Lower leg skin (tissue), 4 donors: ENCODE measurements around the gene DGCR8. TPM values are rescaled to one million over a fixed set of nuclear protein-coding genes. Genes with fewer than 3 reads are reported as not detected.
"Not testable (repeated sequence)": the region's sequence is repeated elsewhere in the genome, so short reads cannot be mapped to it uniquely, and the experiment has no call there.

Experiments used
- DNase-seq, 2 donors: peaks; one replicate each; pipeline ENCODE4 v3.0.0-alpha.2; 2019; ENCODE audit warnings: low spot score in 2 of 2
- H3K4me3 ChIP-seq: fragments of 200-600 bp; sonication (generic); 2 replicates; pipeline ENCODE4 v1.5.1; 2017; ENCODE audit warnings: mild to moderate bottlenecking, low read depth; ENCODE audit not compliant: poor library complexity, severe bottlenecking
- CTCF ChIP-seq, 3 donors: fragments of 450-650 bp; IDR thresholded peaks; one replicate each; pipeline ENCODE4 v1.5.1; 2016; ENCODE audit warnings: antibody characterized with exemption in 3 of 3, mild to moderate bottlenecking in 3 of 3, moderate library complexity in 2 of 3
- POLR2A ChIP-seq, 2 donors: fragments of 450-650 bp; IDR thresholded peaks; one replicate each; pipeline ENCODE4 v1.6.1; 2016 to 2017; ENCODE audit warnings: antibody characterized with exemption in 2 of 2, mild to moderate bottlenecking in 1 of 2, moderate library complexity in 1 of 2
- WGBS, 2 donors: methylation state at CpG; one replicate each; pipeline ENCODE4 v1.1.5; 2018; 5-methylcytosine and 5-hydroxymethylcytosine counted together
- intact Hi-C: fragments of 100-400 bp; cut with DNase I; formaldehyde crosslinking; loops from one replicate; pipeline ENCODE4 v1.15.0; 2023; ENCODE audit warnings: low total_unique reads
- total RNA-seq, 4 donors: library from RNA; depleted of rRNA; stranded (reverse); fragments of >200 nt; gene quantifications; one replicate each; pipeline ENCODE4 v1.1.0, GENCODE V29; 2016

The DGCR8 gene
- total RNA-seq, 4 donors from 2014 or later, result 14.8 to 28.2 (median 21.8) TPM

- TF ChIP-seq POLR2A (IDR thresholded peaks at IDR 0.05) (no peak), CTCF (IDR thresholded peaks at IDR 0.05) (no peak)
- H3K4me3 ChIP-seq, result no peak overlapping the region
- WGBS, 2 donors, result 89 to 93% methylated on average over 10 to 11 of the region's 11 CpGs
- no peak for DNase-seq
- intact Hi-C loops, result no loop called here
These were observed 13.2 kb upstream of the DGCR8 start for GRCh38 chr22:20066617-20067383.

- intact Hi-C loops, DNase-seq, H3K4me3 ChIP-seq: not testable (repeated sequence)
- WGBS, 2 donors, result 95 to 98% methylated on average over 3 of the region's 3 CpGs
These were observed 12.7 kb upstream of the DGCR8 start for GRCh38 chr22:20067384-20067682.

- no peak for DNase-seq
- 93 to 96% methylated on average over 7 of the region's 7 CpGs for WGBS, 2 donors
- no peak overlapping the region for H3K4me3 ChIP-seq
- intact Hi-C loops, result no loop called here
- TF ChIP-seq CTCF (IDR thresholded peaks at IDR 0.05), result no peak
- no peak for TF ChIP-seq POLR2A (IDR thresholded peaks at IDR 0.05)
These were observed 11.4 kb upstream of the DGCR8 start for GRCh38 chr22:20068640-20069039.

GRCh38 chr22:20069331-20070042, 10.6 kb upstream of the DGCR8 start:
- no peak overlapping the region for H3K4me3 ChIP-seq
- no peak for TF ChIP-seq POLR2A (IDR thresholded peaks at IDR 0.05)
- DNase-seq, result no peak
- intact Hi-C loops, result no loop called here
- 93% methylated on average over 7 of the region's 7 CpGs for WGBS, 2 donors

GRCh38 chr22:20071524-20071972, 8.5 kb upstream of the DGCR8 start:
- WGBS, 2 donors, result 88 to 91% methylated on average over 8 of the region's 8 CpGs
- intact Hi-C loops, result no loop called here
- H3K4me3 ChIP-seq, result no peak overlapping the region
- no peak for TF ChIP-seq CTCF (IDR thresholded peaks at IDR 0.05)
- no peak for TF ChIP-seq POLR2A (IDR thresholded peaks at IDR 0.05)
- DNase-seq, result no peak

GRCh38 chr22:20076627-20077172, 3.3 kb upstream of the DGCR8 start:
- no peak overlapping the region for H3K4me3 ChIP-seq
- WGBS, 2 donors, result 58 to 62% methylated on average over 6 of the region's 6 CpGs
- DNase-seq, result no peak
- intact Hi-C loops, result no loop called here
- no peak for TF ChIP-seq CTCF (IDR thresholded peaks at IDR 0.05)
- no peak for TF ChIP-seq POLR2A (IDR thresholded peaks at IDR 0.05)
